Esophagus muscularis mucosa (tissue), 4 donors: ENCODE measurements around the gene LSM2.

Experiments used
- CTCF ChIP-seq, 3 experiments: fragments of 200-600 bp in 2 of 3; fragments of 450-650 bp in 1 of 3; sonication (generic) in 2 of 3; IDR thresholded peaks; one replicate each; pipeline ENCODE4 v1.5.1; 2017 to 2019; ENCODE audit warnings: antibody characterized with exemption in 3 of 3, mild to moderate bottlenecking in 2 of 3, moderate library complexity in 1 of 3
- EP300 ChIP-seq: sonication (generic); formaldehyde crosslinking; IDR thresholded peaks from one replicate; pipeline ENCODE4 v1.6.1; 2017; ENCODE audit warnings: antibody characterized with exemption
- POLR2A ChIP-seq: fragments of 450-650 bp; IDR thresholded peaks from one replicate; pipeline ENCODE4 v1.6.1; 2017; ENCODE audit warnings: antibody characterized with exemption, moderate library complexity, mild to moderate bottlenecking, low read depth
- POLR2AphosphoS5 ChIP-seq, 2 donors: sonication (generic); formaldehyde crosslinking; IDR thresholded peaks; one replicate each; pipeline ENCODE4 v1.6.1; 2017; ENCODE audit warnings: antibody characterized with exemption in 2 of 2

- TF ChIP-seq POLR2A, result no peak
- no peak for TF ChIP-seq CTCF (IDR thresholded peaks at IDR 0.05)
- TF ChIP-seq POLR2AphosphoS5 (IDR thresholded peaks at IDR 0.05), result no peak
- no peak for TF ChIP-seq EP300
Observed at GRCh38 chr6:31778999-31779885, 27.5 kb downstream of the LSM2 start.
